ENCODE results near the gene GPR55. TPM values are rescaled to one million over a fixed set of nuclear protein-coding genes. Genes with fewer than 3 reads are reported as not detected.

The GPR55 gene
- total and polyA plus RNA-seq, 2 donors (not counting 3 experiments of a cell fraction or from before 2014, with no cell fraction given) = not detected

DNA sequence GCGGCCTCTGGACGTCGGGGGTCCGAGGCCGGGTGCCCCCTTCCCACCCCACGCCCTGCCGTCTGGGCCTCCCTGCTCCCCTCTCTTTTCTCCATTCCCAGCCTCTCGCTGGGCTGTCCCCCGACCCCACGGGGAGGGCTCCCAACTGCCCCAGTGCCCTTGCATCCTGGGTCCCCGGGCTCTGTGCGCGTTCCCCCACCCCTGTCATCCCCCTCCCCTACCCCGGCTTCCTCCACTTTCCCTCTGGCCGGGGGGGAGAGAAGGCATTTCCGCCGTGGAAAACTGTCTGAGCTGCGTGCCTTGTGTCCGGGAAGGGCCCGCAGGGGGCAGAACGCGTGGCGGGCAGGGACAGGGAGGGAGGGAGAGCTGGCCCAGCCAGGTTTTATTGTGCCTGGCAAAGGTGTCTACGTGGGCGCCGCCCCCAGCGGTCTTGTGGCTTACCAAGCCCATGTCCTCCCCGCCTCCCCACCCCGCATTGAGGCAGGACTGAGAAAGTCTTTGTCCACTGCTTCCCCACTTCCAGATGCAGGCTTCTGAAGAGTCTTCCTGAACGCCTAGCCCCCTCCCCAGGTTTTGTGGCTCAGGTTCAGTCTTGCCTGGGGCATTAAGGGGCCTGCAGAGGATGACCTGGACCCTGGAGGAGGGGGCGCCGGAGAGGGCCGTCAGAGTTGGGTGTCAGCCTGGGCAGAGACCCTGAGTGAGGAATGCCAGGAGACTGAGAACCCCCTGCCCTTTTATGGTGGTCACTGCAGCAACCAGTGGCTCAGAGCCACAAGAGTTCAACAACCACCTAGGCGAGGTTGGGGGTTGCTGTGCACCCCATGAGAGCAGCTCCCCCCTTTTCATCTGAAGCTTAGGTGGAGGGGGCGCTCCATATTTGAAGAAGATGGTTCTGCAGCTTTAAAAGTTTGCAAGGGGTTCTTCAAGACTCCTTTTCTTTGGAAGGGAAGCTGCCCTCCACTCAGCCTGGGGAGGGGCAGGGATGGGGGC is 59.0 kb downstream of the GPR55 start:
- H3K4me1 ChIP-seq (ENCODE audit: control insufficient read depth, extremely low read depth, insufficient read depth, low read length) = peaks cover 4% of the 10 kb centered on the region
- no TSS peak for BruUV-seq (replicated peaks)
- H3K4me3 ChIP-seq (replicated peaks in 1 of 3; ENCODE audit: insufficient read depth in 1 of 3, low read depth in 1 of 3, low read length in 3 of 3) = no peak overlapping the region
- no peaks in the 10 kb centered on the region for H3K9me1 ChIP-seq (replicated peaks; ENCODE audit: control insufficient read depth, extremely low read depth, insufficient read depth, low read length)
- no peaks in the 10 kb centered on the region for H3K79me2 ChIP-seq (ENCODE audit: control insufficient read depth, insufficient read depth, low read length)
- H3K27ac ChIP-seq (ENCODE audit: insufficient read depth, low read depth, low read length) = no peak overlapping the region
- no peak overlapping the region for H3K9ac ChIP-seq (replicated peaks; ENCODE audit: extremely low read depth, insufficient read depth, low read length)
- FAIRE-seq = no peak
- H2AFZ ChIP-seq (ENCODE audit: low read depth, low read length) = no peak overlapping the region
- no peaks in the 10 kb centered on the region for H4K20me1 ChIP-seq (replicated peaks; ENCODE audit: control insufficient read depth, extremely low read depth, insufficient read depth, low read length)
- TF ChIP-seq EZH2 (IDR thresholded peaks at IDR 0.05; ENCODE audit: borderline replicate concordance, low read depth, low read length, severe bottlenecking) (peak; percentile 36), POLR2AphosphoS5 (IDR thresholded peaks at IDR 0.05; ENCODE audit: insufficient read depth, low read depth, low read length) (no peak)
- TF ChIP-seq, protein P1, sequence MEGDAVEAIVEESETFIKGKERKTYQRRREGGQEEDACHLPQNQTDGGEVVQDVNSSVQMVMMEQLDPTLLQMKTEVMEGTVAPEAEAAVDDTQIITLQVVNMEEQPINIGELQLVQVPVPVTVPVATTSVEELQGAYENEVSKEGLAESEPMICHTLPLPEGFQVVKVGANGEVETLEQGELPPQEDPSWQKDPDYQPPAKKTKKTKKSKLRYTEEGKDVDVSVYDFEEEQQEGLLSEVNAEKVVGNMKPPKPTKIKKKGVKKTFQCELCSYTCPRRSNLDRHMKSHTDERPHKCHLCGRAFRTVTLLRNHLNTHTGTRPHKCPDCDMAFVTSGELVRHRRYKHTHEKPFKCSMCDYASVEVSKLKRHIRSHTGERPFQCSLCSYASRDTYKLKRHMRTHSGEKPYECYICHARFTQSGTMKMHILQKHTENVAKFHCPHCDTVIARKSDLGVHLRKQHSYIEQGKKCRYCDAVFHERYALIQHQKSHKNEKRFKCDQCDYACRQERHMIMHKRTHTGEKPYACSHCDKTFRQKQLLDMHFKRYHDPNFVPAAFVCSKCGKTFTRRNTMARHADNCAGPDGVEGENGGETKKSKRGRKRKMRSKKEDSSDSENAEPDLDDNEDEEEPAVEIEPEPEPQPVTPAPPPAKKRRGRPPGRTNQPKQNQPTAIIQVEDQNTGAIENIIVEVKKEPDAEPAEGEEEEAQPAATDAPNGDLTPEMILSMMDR (IDR thresholded peaks at IDR 0.05; ENCODE audit: extremely low read depth in 1 of 2, insufficient read depth in 1 of 2, low read depth in 1 of 2, low read length in 2 of 2) = peak in 1 of 2 donors; percentile 6
- H3K27me3 ChIP-seq (ENCODE audit: control insufficient read depth in 2 of 2, insufficient read depth in 2 of 2, low read length in 2 of 2) = peaks cover 20 to 37% of the 10 kb centered on the region in 2 experiments
- intact Hi-C loops (cut with micrococcal nuclease) (no loop called here), dilution Hi-C loops (cut with MboI; ENCODE audit: extremely low pct_ligation_motif_present, low sequenced_read_pairs) (no loop called here)
- H3K36me3 ChIP-seq (ENCODE audit: control insufficient read depth in 2 of 2, extremely low read depth in 1 of 2, insufficient read depth in 2 of 2, low read length in 2 of 2) = no peaks in the 10 kb centered on the region
- H3K9me3 ChIP-seq (replicated peaks; ENCODE audit: control insufficient read depth, insufficient read depth, low read length) = no peaks in the 10 kb centered on the region
- no peak overlapping the region for H3K4me2 ChIP-seq (ENCODE audit: insufficient read depth, low read length)
- no peak for DNase-seq (ENCODE audit: low read depth, low spot score)
- POLR2A ChIA-PET = no interaction called here
- CTCF ChIA-PET = interaction anchor here (0.7 to 1.3 kb wide), 5 partner anchors 13 to 121 kb away, joined by 3 read pairs; no protein-coding TSS in a partner anchor

Measured in endothelial cell of umbilical vein (primary cell).